ENCODE results near the gene ZBTB7A. TPM values are rescaled to one million over a fixed set of nuclear protein-coding genes. Genes with fewer than 3 reads are reported as not detected.

ZBTB7A gene
- total and polyA plus RNA-seq, 2 of the 4 experiments (the other 2 are of a cell fraction) = 3.2 to 10.3 TPM

DNA sequence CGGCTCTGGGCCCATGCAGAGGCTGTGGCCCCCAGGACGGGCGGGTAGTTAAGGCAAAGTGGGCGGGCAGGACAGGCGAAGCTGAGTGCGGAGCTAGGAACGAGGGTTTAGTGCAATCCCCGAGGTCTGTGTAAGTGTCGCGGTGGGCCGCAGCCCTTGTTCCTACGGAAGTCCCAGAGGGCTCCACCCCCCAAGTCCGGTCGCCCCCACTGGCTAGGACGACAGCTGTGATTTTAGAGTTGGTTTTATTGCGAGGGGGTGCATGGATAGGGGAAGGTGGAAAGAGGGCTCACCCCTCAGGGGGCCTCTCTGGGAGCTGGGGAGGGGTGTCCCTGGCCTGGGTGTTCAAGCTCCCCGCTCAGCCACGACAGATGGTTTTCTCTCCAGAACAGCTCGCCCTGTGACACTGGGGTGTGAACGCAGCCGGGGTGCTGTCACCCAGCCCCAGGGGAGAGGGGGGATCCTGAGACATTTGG lies 21.7 kb downstream of the ZBTB7A start:
- DNase-seq = no peak

More for the DNA sequence above, 21.7 kb downstream of the ZBTB7A start:
- Histone ChIP-seq H4K20me1 (ENCODE audit: insufficient read depth, low read length) (peaks cover 79% of the 10 kb centered on the region), H4K8ac (ENCODE audit: low read depth in 2 of 2, low read length in 2 of 2) (no peak overlapping the region), H3K4me3 (ENCODE audit: insufficient read depth, low read depth, low read length) (no peak overlapping the region), H3K4ac (ENCODE audit: low read depth, low read length) (no peak overlapping the region), H2BK5ac (ENCODE audit: low read depth, low read length, poor library complexity, severe bottlenecking) (no peak overlapping the region), H3K9me3 (ENCODE audit: control insufficient read depth, insufficient read depth, low read length) (no peaks in the 10 kb centered on the region), H3K9me1 (ENCODE audit: insufficient read depth, low read length) (no peaks in the 10 kb centered on the region), H3K36me3 (ENCODE audit: control insufficient read depth, insufficient read depth, low read length) (peaks cover 48% of the 10 kb centered on the region), H3K4me1 (ENCODE audit: control insufficient read depth, insufficient read depth, low read length) (no peaks in the 10 kb centered on the region; the same call in 1 of the 2 replicates), H4K5ac (ENCODE audit: low read depth, low read length) (no peak overlapping the region), H2BK15ac (ENCODE audit: low read depth, low read length) (no peak overlapping the region), H3K27ac (ENCODE audit: insufficient read depth, low read length) (no peak overlapping the region), H2BK20ac (ENCODE audit: low read depth, low read length) (no peak overlapping the region), H3K9ac (ENCODE audit: low read depth, low read length) (no peak overlapping the region), H3K14ac (replicated peaks; ENCODE audit: low read depth, low read length) (no peak overlapping the region), H3K4me2 (ENCODE audit: low read depth, low read length) (no peak overlapping the region), H2AK9ac (replicated peaks; ENCODE audit: low read depth, low read length, poor library complexity) (no peak overlapping the region), H2AFZ (replicated peaks; ENCODE audit: low read length, poor library complexity) (no peak overlapping the region), H3K56ac (ENCODE audit: extremely low read depth, insufficient read depth, low read length) (no peak overlapping the region), H3K18ac (ENCODE audit: low read depth, low read length) (no peak overlapping the region), H2AK5ac (ENCODE audit: low read depth, low read length) (no peak overlapping the region), H3K23ac (ENCODE audit: low read depth, low read length) (no peak overlapping the region), H2BK120ac (ENCODE audit: low read depth, low read length) (no peak overlapping the region), H3K27me3 (ENCODE audit: control insufficient read depth, insufficient read depth, low read length) (no peaks in the 10 kb centered on the region), H3K79me1 (ENCODE audit: low read depth in 1 of 2, low read length in 2 of 2) (peaks cover 4 to 62% of the 10 kb centered on the region in 2 experiments; a peak in 3 of 4 replicates), H4K91ac (ENCODE audit: insufficient read depth, low read depth, low read length) (no peak overlapping the region)
- BruUV-seq (replicated peaks) = no TSS peak
- intact Hi-C loops (cut with micrococcal nuclease) (no loop called here), dilution Hi-C loops (cut with HindIII; ENCODE audit: low sequenced_read_pairs, unreplicated experiment) (no loop called here), in situ Hi-C loops (cut with MboI; ENCODE audit: low sequenced_read_pairs) (no loop called here)
- TF ChIP-seq NFE2L2 (IDR thresholded peaks at IDR 0.05; ENCODE audit: low read depth, low read length) = no peak
- no peak for TF ChIP-seq MXI1 (IDR thresholded peaks at IDR 0.05; ENCODE audit: borderline replicate concordance, low read depth, low read length)
- TF ChIP-seq MAZ (IDR thresholded peaks at IDR 0.05; ENCODE audit: borderline replicate concordance, low read depth, low read length) = no peak
- TF ChIP-seq, protein P1, sequence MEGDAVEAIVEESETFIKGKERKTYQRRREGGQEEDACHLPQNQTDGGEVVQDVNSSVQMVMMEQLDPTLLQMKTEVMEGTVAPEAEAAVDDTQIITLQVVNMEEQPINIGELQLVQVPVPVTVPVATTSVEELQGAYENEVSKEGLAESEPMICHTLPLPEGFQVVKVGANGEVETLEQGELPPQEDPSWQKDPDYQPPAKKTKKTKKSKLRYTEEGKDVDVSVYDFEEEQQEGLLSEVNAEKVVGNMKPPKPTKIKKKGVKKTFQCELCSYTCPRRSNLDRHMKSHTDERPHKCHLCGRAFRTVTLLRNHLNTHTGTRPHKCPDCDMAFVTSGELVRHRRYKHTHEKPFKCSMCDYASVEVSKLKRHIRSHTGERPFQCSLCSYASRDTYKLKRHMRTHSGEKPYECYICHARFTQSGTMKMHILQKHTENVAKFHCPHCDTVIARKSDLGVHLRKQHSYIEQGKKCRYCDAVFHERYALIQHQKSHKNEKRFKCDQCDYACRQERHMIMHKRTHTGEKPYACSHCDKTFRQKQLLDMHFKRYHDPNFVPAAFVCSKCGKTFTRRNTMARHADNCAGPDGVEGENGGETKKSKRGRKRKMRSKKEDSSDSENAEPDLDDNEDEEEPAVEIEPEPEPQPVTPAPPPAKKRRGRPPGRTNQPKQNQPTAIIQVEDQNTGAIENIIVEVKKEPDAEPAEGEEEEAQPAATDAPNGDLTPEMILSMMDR (conservative IDR thresholded peaks at IDR 0.05; ENCODE audit: low read depth, low read length) = no peak
- TF ChIP-seq POLR2A (IDR thresholded peaks at IDR 0.05; ENCODE audit: low read depth, low read length) = no peak
- TF ChIP-seq SMC3 (IDR thresholded peaks at IDR 0.05; ENCODE audit: low read depth, low read length) = no peak
- no peak for TF ChIP-seq RFX5 (IDR thresholded peaks at IDR 0.05; ENCODE audit: low read depth, low read length)
- no peak for TF ChIP-seq BHLHE40 (IDR thresholded peaks at IDR 0.05; ENCODE audit: low read depth, low read length)
- TF ChIP-seq, protein P2, sequence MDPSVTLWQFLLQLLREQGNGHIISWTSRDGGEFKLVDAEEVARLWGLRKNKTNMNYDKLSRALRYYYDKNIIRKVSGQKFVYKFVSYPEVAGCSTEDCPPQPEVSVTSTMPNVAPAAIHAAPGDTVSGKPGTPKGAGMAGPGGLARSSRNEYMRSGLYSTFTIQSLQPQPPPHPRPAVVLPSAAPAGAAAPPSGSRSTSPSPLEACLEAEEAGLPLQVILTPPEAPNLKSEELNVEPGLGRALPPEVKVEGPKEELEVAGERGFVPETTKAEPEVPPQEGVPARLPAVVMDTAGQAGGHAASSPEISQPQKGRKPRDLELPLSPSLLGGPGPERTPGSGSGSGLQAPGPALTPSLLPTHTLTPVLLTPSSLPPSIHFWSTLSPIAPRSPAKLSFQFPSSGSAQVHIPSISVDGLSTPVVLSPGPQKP (IDR thresholded peaks at IDR 0.05; ENCODE audit: borderline replicate concordance, low read depth, low read length) = no peak
- ATAC-seq (ENCODE audit: low read depth) = no peak
- POLR2A ChIA-PET (ENCODE audit: unreplicated experiment) = no interaction called here
- 56% methylated on average over 7 of the region's 21 CpGs; no CpG with 5 or more reads in 1 of the 2 experiments for WGBS, 2 experiments (ENCODE audit: extremely low coverage in 2 of 2, insufficient read length in 1 of 2)
- CTCF ChIA-PET = no interaction called here
